Measurements from ENCODE around the gene SMAGP. TPM values are rescaled to one million over a fixed set of nuclear protein-coding genes. Genes with fewer than 3 reads are reported as not detected.

Gene SMAGP
- total and polyA plus RNA-seq, 2 experiments from 2014 or later: 18.8 to 35.0 TPM

- no peak overlapping the region for H3K4me2 ChIP-seq (ENCODE audit: unreplicated experiment)
- 0 out of 2 replicates have a peak, but pooled peaks cover 5% of the 10 kb centered on the region for H3K4me1 ChIP-seq (ENCODE audit: insufficient read depth)
- no peak for DNase-seq
- no peaks in the 10 kb centered on the region for H3K9me3 ChIP-seq (ENCODE audit: low read depth)
- no peak overlapping the region for H3K27ac ChIP-seq
- no peaks in the 10 kb centered on the region for H4K20me1 ChIP-seq (ENCODE audit: insufficient read depth)
- no peaks in the 10 kb centered on the region for H3K79me2 ChIP-seq (ENCODE audit: insufficient read depth)
- H3K36me3 ChIP-seq (ENCODE audit: low read depth): no peaks in the 10 kb centered on the region
- H3K27me3 ChIP-seq (replicated peaks; ENCODE audit: insufficient read depth): no peaks in the 10 kb centered on the region
- peaks cover 8% of the 10 kb centered on the region for H3F3A ChIP-seq (ENCODE audit: insufficient read depth)
- no peak overlapping the region for H3K9ac ChIP-seq
- no peaks in the 10 kb centered on the region for H3K9me2 ChIP-seq (ENCODE audit: insufficient read depth)
- WGBS, 2 experiments (ENCODE audit: low coverage in 1 of 2, low lambda C conversion rate in 2 of 2, missing lambda C conversion rate in 2 of 2): 91 to 95% methylated on average over 5 of the region's 5 CpGs
- H2AFZ ChIP-seq: no peak overlapping the region
- in situ Hi-C loops (cut with MboI): no loop called here
- no peak overlapping the region for H3K4me3 ChIP-seq
- no peak for TF ChIP-seq EZH2 (IDR thresholded peaks at IDR 0.05; ENCODE audit: insufficient read depth, poor library complexity, severe bottlenecking)
- TF ChIP-seq EZH2phosphoT487 (IDR thresholded peaks at IDR 0.05; ENCODE audit: insufficient read depth, low read depth): no peak
These were observed 55.3 kb downstream of the SMAGP start for GRCh38 chr12:51214895-51215294.

- 60 to 73% methylated on average over 2 of the region's 2 CpGs for WGBS, 2 experiments (ENCODE audit: low coverage in 1 of 2, low lambda C conversion rate in 2 of 2, missing lambda C conversion rate in 2 of 2)
- Histone ChIP-seq H3K9ac (no peak overlapping the region), H3K79me2 (ENCODE audit: insufficient read depth) (no peaks in the 10 kb centered on the region), H3K9me3 (ENCODE audit: low read depth) (no peaks in the 10 kb centered on the region), H3K27ac (no peak overlapping the region), H3K4me2 (ENCODE audit: unreplicated experiment) (no peak overlapping the region), H3K27me3 (replicated peaks; ENCODE audit: insufficient read depth) (no peaks in the 10 kb centered on the region), H3K9me2 (ENCODE audit: insufficient read depth) (no peaks in the 10 kb centered on the region), H2AFZ (no peak overlapping the region), H3K4me1 (ENCODE audit: insufficient read depth) (no peaks in the 10 kb centered on the region), H3K4me3 (no peak overlapping the region), H3K36me3 (ENCODE audit: low read depth) (no peaks in the 10 kb centered on the region), H3F3A (ENCODE audit: insufficient read depth) (no peaks in the 10 kb centered on the region), H4K20me1 (ENCODE audit: insufficient read depth) (no peaks in the 10 kb centered on the region)
- no peak for DNase-seq
- in situ Hi-C loops (cut with MboI): no loop called here
- no peak for TF ChIP-seq EZH2phosphoT487 (IDR thresholded peaks at IDR 0.05; ENCODE audit: insufficient read depth, low read depth)
- TF ChIP-seq EZH2 (IDR thresholded peaks at IDR 0.05; ENCODE audit: insufficient read depth, poor library complexity, severe bottlenecking): no peak
These were observed 59.4 kb downstream of the SMAGP start for GRCh38 chr12:51210690-51211395.

- no peak overlapping the region for H3K27ac ChIP-seq
- H4K20me1 ChIP-seq (ENCODE audit: insufficient read depth): no peaks in the 10 kb centered on the region
- H3K4me1 ChIP-seq (ENCODE audit: insufficient read depth): no peaks in the 10 kb centered on the region
- no peaks in the 10 kb centered on the region for H3K36me3 ChIP-seq (ENCODE audit: low read depth)
- H3K27me3 ChIP-seq (replicated peaks; ENCODE audit: insufficient read depth): no peaks in the 10 kb centered on the region
- H3K9me3 ChIP-seq (ENCODE audit: low read depth): no peaks in the 10 kb centered on the region
- WGBS, 2 experiments (ENCODE audit: low coverage in 1 of 2, low lambda C conversion rate in 2 of 2, missing lambda C conversion rate in 2 of 2): 95 to 97% methylated on average over 2 of the region's 2 CpGs
- H3K9me2 ChIP-seq (ENCODE audit: insufficient read depth): no peaks in the 10 kb centered on the region
- no peak for DNase-seq
- TF ChIP-seq EZH2 (IDR thresholded peaks at IDR 0.05; ENCODE audit: insufficient read depth, poor library complexity, severe bottlenecking) (no peak), EZH2phosphoT487 (IDR thresholded peaks at IDR 0.05; ENCODE audit: insufficient read depth, low read depth) (no peak)
- H2AFZ ChIP-seq: no peak overlapping the region
- in situ Hi-C loops (cut with MboI): no loop called here
- H3K4me2 ChIP-seq (ENCODE audit: unreplicated experiment): no peak overlapping the region
- H3K9ac ChIP-seq: no peak overlapping the region
- H3K79me2 ChIP-seq (ENCODE audit: insufficient read depth): no peaks in the 10 kb centered on the region
- no peaks in the 10 kb centered on the region for H3F3A ChIP-seq (ENCODE audit: insufficient read depth)
- H3K4me3 ChIP-seq: no peak overlapping the region
These were observed 61.0 kb downstream of the SMAGP start for GRCh38 chr12:51209259-51209658.

GRCh38 chr12:51208016-51208660, 62.1 kb downstream of the SMAGP start:
- no peak for DNase-seq
- Histone ChIP-seq H3K27ac (no peak overlapping the region), H3K36me3 (ENCODE audit: low read depth) (no peaks in the 10 kb centered on the region), H3K9ac (no peak overlapping the region), H3F3A (ENCODE audit: insufficient read depth) (no peaks in the 10 kb centered on the region), H3K9me3 (ENCODE audit: low read depth) (no peaks in the 10 kb centered on the region), H3K4me3 (no peak overlapping the region), H4K20me1 (ENCODE audit: insufficient read depth) (no peaks in the 10 kb centered on the region), H3K4me1 (ENCODE audit: insufficient read depth) (no peaks in the 10 kb centered on the region), H3K79me2 (ENCODE audit: insufficient read depth) (no peaks in the 10 kb centered on the region), H3K4me2 (ENCODE audit: unreplicated experiment) (no peak overlapping the region), H2AFZ (no peak overlapping the region), H3K27me3 (replicated peaks; ENCODE audit: insufficient read depth) (no peaks in the 10 kb centered on the region), H3K9me2 (ENCODE audit: insufficient read depth) (no peaks in the 10 kb centered on the region)
- in situ Hi-C loops (cut with MboI): no loop called here
- no peak for TF ChIP-seq EZH2phosphoT487 (IDR thresholded peaks at IDR 0.05; ENCODE audit: insufficient read depth, low read depth)
- TF ChIP-seq EZH2 (IDR thresholded peaks at IDR 0.05; ENCODE audit: insufficient read depth, poor library complexity, severe bottlenecking): no peak
- 96 to 97% methylated on average over 7 of the region's 7 CpGs for WGBS, 2 experiments (ENCODE audit: low coverage in 1 of 2, low lambda C conversion rate in 2 of 2, missing lambda C conversion rate in 2 of 2)
